Endometrial microvascular endothelial cells (primary cell): ENCODE measurements around the gene LRP1B. TPM values are rescaled to one million over a fixed set of nuclear protein-coding genes. Genes with fewer than 3 reads are reported as not detected.
"Not testable (repeated sequence)": the region's sequence is repeated elsewhere in the genome, so short reads cannot be mapped to it uniquely, and the experiment has no call there.

Source experiments
- in situ Hi-C: cut with HindIII; loops from 2 replicates; pipeline ENCODE4 v1.10.0; 2017; ENCODE audit warnings: low sequenced_read_pairs, low pct_unique_long_range_greater_than_20kb; ENCODE audit errors: inconsistent ontology term
- total RNA-seq: library from RNA; depleted of rRNA; stranded (reverse); fragments of >200 nt; gene quantifications from one replicate; pipeline ENCODE4 v1.2.3, GENCODE V29; 2015; ENCODE audit errors: inconsistent ontology term

Gene LRP1B
- total RNA-seq, 1 donor from 2014 or later: not detected

DNA sequence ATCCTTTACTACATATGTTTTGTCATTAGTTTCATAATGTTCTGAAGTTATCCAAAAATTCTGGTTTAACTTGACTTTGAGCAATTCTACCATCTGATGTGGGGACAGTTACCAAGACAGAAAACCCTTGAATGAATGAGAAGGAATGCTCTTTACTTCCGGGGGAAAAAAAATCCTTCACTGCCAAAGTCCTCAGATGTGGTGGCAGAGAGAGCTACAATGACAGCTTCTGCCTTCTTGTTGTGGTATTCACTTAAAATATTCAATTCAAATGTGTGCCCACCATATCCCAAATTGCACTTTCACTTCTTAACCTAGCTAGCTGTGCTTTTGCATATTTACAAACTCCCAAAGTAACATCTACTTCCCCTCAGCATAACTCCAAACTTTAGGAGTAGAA is 1818.9 kb downstream of the LRP1B start:
- in situ Hi-C loops: no loop called here

DNA sequence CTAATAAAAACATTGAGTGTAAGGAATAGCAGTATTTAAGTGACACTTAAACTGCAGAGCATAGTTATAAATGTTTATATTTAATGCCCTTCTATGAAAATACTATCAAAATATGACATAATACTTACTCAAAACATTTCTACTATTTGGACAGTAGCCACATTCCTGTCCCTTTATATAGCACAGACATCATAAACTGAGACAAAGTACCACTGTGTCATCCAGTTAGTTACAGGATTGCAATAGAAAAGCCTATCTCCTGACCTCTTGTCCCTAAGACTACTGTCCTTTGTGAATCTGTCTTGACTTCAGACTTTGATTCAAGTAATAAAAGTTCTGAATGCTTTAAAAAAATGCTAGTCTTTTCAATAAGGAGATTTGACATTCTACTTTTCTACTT is 1822.1 kb downstream of the LRP1B start:
- in situ Hi-C loops: no loop called here

DNA sequence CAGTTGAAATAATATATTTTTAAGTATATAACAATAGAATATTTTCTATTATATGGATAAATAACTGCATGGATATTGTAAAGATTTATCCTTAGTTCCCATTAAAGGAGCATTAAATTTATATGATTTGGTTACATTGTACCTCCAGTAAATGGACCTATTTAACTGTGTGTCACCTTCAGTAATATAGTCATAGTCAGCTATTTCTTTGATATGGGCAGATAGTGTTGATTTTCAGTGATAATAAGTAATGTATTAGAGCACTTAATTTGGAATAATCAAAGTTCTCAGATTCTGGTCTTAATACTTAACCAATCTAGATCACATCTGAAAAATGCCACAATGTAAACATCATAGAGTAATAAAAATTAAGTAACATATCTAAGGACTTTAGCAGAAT is 1823.3 kb downstream of the LRP1B start:
- in situ Hi-C loops: no loop called here

DNA sequence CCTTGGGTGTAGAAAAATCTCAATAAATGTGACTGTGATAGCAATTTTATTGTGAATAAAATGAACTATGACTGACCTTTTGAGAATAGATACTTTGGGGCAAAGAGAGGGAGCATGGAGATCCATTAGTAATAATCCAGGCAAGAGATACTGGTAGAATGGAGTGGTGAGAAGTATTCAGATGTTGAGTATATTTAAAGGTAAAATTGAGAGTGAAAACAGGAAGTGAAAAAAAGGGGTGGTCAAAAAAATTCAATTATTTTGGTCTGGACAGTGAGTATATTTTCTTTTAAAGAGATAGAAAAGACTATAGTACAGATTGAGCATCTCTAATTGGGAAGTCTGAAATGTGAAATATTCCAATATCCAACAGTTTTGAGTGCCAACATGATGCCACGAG is 1835.0 kb downstream of the LRP1B start:
- in situ Hi-C loops: no loop called here

DNA sequence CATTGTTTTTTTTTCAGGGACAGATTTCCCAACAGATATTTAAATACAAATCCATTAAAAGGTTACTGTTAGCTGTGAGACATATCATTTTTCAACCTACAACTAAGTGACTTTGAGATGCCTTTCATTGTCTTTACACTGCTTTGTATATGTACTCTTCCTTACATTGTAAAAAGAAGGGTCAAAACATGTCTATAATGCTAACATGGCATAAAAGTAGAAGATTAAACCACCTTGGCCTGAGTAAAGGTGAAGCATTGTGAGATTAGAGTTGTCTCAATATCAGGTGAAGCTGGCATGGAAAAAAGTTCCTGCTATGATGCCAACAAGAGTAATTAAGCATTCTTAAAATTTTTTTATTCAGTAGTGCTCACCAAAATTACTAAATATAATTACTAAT is 1842.1 kb downstream of the LRP1B start:
- in situ Hi-C loops: no loop called here

DNA sequence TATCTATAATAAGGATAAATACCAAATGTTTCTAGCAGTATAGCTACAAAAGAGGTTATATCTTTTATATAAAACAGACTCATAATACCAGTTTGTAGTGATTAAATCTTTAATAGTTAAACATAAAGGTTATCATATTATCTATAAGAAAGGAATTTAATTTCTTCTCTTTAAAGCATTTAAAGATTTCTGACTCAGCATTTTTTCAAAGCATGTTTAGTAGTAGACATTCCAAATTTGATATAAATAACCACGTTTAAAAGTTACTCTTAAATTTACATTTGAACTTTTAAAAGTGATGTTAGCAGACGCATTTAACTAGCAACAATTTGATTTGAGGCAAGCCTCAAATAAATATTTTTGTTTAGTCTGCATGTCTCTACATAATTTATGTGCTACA is 1842.6 kb downstream of the LRP1B start:
- in situ Hi-C loops: no loop called here

DNA sequence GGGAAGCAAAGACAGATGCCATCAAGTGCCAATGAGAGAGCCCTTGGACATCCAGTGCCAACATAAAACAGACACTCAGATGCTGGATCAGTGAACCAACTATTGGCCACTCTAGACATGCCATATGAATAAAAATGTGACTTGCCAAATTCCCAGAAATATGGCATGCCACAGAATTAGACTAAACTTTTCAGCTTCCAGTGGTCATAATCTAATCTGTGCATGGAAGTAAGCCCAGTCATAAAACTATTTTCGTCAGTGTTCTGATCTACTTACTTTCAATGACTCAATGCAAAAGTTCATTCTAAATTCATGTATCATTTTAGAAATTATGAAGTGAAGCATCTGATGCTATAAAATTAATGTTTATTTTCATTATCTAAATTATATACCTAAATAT is 1844.4 kb downstream of the LRP1B start:
- in situ Hi-C loops: no loop called here

DNA sequence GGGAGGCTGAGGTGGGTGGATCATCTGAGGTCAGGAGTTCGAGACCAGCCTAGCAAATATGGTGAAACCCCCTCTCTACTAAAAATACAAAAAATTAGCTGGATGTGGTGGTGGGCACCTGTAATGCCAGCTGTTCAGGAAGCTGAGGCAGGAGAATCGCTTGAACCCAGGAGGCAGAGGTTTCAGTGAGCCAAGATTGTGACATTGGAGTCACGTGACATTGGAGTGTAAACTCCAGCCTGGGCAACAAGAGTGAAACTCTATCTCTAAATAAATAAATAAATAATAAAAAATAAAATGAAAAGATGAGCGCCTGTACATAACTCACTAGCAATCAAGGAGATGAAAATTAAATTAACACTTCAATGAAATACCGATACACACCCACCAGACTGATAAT is 1853.5 kb downstream of the LRP1B start:
- in situ Hi-C loops: not testable (repeated sequence)

DNA sequence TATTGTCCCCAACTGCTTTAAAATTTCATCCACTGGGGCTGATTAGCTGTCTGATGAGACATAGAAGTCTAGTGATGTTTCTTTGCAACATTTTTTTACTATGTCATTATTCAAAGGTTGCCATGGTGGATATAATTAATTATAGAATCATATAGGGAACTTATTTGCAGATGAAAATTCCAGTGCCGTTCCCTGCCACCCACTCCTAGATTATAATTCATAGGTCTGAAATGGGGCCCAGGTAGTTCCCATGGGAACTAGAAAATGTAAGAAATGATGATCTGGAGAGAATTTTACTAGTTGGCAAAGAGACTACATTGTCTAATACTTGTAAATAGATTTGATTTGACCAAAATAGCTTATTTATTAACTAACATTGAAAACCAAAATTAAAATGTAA is 1854.2 kb downstream of the LRP1B start:
- in situ Hi-C loops: no loop called here

DNA sequence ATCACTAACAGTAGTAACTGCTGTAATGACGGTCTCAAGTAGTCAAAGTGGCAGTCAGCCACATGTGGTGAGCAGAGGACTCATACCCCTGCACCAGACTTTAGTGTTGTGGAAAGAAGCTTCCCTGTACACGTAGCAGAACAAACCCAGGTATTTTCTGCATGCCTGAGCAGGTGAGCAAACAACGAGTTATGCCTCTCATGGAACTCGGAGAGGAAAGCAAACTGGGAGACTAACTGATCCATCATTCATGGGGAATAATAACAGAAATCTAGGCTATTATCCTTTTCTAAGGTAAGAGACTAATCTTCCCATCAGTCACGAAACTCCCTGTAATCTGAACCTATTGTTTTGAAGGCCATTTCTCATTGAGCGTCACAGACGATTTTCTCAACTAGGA is 1855.4 kb downstream of the LRP1B start:
- in situ Hi-C loops: no loop called here

DNA sequence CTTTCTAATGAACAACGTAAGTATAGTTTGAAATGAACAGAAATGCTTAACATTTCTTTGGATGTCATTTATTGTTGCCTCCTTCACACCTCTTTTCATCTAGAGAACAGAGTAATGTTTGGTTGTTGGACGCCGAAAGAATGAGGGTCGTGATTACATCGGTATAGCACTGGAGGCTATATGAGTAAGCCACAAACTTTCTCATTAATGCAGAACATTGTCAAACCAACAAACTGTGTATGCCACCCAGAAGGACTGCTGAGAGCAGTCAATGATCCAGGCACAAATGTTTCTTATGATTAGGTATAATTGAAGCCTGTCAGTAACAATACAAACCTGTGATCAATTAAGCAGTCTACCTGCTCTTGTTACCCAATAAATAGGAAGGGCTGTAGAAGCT is 1855.9 kb downstream of the LRP1B start:
- in situ Hi-C loops: no loop called here

DNA sequence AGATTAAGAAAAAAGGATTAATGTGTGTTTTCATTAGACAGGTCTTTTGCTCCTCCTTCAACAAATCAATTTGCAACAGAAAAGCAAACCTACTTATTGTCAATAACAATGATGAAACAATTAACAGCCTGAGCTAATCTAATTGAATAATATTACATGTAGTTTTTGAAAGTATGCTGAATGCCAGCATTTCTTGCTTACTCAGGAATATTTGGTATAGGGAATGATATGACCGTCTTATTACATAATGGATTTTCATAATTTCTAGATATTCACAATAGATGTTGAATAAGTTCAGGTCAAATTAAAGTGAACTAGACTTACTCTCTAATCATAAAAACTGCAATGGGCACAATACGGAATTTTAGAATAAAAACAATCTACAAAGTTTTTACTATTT is 1856.9 kb downstream of the LRP1B start:
- in situ Hi-C loops: no loop called here

DNA sequence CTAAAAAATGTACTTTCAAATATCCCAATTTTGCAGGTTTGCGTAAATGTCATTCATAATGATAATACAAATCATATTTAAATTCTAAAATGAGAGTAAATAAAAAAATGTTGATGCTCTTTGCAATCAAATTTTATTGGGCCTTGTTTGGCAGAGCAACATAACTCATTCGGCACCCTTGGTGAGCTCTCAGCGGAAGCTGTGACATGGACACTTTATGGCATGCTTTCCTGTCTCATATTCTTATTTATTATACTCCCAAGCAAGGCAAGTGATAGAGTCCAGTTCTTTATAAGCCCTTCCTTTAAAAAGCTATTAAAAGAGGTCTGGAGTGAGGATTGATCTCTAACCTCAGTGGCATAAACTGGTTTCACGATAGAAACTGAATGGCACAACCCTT is 1857.4 kb downstream of the LRP1B start:
- in situ Hi-C loops: no loop called here

DNA sequence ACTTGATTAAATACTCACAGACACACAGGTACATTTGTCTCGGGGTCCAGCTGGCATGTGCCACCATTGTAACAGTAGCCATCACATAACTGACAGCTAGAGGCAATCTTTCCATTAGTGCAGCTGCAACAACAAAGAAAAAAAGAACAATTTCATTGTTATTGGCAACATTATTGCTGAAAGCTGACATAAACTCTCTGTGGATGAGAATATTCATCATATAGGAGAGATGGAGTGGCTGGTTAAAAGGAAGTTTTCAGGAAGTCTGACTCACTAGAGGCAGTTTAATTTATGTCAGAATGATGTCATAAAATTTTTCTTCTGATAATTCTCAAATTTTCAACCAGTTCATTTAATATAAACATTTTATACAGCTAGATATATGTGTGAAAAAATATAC is 1860.6 kb downstream of the LRP1B start:
- in situ Hi-C loops: no loop called here

DNA sequence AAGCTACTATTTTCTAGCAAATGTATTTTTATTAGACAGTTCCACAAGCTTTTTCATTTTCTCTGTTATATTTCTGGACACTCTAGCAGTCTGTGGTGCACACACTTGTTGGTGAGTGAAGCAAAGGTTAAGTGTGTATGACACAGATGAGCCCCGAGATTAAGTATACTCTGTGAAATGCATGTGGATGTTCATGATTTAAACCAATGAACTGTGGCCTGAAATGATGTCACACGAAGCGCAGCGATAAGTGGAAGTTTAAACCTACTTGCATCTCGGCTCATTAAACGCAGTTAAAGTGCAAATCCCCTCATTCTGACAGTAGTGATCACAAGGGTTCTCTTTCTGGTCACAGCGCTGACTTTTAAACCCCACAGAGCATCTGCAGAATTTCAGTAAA is 1861.8 kb downstream of the LRP1B start:
- in situ Hi-C loops: no loop called here

DNA sequence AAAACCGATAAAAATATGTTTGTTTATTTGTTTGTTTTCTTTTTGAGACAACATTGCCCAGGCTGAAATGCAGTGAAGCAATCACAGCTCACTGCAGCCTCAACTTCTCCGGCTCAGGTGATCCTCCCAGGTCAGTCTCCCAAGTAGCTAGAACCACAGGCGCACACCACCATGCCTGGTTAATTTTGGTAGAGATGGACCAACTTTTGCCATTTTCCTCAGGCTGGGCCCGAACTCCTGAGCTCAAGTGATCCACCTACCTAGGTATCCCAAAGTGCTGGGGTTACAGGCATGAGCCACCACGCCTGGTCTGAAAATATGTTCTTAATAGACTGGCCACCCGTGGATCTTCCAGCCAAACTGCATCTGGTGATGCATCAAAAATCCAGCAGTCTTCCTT is 1867.9 kb downstream of the LRP1B start:
- in situ Hi-C loops: no loop called here

DNA sequence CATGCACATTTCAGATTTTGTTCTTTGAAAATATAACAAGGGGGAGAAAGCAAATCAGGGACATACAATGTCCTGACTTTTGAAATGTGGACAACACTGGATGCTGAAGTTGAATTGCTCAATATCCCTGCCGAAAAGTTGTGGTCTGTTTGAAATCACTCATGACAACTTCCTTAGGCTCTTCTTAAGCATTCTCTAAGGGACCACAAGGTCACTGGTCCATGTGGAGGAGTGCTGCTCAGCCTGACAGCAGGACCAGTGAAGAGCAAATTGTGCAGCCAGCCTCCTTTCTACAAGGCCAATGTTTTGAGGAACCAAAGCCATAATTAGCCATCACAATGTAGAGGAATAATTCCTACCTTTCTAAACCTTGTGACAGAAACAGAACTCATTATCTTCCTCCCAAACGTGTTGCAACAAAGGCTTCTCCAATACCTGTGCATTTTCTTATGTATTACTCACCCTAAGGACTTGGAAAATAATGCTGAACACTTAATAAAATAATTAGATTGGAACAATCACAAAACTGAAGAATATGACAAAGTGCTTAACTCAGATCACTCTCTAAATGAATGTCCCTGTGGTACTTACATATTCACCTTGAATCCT is 1873.0 kb downstream of the LRP1B start:
- in situ Hi-C loops: no loop called here

DNA sequence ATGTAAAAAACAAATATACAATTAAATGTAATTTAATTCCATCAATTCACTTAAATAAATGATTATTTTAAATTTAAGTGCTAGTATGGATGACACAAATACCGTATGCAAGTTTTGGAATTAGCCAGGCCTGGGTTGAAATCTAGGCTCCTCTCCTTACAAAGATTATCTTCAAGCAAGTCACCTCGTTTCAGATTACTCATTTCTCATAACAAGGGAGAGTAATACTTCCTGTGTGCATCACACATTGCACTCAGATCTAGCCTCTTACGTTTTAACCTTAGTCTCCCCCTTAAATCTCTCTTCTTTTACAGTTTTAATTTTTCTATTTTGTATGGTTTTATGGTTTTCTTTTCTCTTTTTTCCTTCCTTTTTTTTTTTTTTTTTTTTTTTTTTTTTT is 1874.7 kb downstream of the LRP1B start:
- in situ Hi-C loops: no loop called here

DNA sequence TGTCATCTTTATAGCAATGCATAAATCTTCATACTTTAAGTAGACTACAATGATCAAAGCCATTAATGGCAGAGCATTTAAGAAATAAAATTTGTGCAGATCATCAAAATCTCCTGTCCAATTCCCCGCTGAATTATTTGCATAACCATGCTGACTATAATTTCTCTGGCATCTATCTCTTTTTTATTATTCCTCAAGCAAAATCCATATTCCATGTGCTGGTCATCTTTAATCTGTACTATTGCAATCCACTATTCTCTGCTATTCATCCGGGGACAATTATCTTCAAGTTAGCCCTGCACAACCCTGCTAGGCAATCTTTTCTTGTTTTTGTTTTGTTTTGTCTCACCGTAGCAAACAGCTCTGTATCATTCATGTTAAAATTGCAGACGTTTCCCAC is 1881.0 kb downstream of the LRP1B start:
- in situ Hi-C loops: no loop called here

DNA sequence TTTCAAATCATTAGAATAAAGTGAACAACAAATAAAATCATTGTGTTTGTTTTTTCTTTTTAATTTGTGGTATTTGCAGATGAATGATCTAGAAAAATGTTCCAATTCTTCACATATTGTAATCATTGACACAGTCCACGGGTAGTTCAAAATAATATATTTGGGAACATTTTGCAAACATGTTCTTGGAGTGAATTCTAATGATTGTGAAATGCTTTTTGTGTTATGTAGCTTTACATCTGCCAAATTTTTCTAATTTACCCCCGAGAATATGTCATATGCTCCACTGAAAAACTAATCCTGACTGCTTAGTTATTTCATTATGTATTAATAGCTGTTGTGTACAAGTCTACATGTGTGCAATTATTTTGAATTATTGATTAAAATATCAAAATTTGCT is 1882.2 kb downstream of the LRP1B start:
- in situ Hi-C loops: no loop called here

DNA sequence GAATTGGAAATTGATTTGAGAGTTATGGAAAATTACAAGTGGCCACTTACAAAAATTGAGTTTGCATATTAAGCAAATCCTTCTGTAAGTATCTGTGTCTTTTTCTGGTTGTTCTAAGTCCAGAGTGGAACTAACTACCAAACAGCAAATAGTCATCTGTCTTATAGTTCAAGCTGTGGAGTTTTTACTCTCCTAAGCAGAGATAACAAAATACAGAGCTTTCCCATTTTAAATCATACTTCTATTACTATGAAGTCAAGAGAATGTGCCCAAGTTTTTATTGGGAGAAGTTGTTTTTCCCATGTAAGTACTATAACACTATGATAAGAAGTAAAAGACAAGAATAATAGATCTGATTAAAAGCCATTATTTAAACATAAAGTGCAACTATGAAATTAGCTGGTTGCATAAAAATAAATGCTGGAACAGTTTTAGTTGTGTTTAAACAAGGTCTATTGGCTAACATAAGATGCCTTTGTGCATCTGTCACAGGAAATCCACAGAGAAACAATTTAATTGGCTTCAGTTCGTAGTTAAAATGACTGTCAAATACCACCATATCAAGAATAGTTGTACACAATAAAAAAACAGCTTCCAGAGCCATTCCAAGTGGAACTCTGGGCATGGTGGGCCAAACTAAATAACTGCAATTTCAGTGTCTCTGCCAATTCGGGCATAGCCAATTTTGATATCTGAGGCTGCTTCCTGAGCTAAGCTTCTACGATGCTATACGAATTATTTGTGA is 1883.2 kb downstream of the LRP1B start:
- in situ Hi-C loops: no loop called here
